K562 (cell line): ENCODE results near the gene HOXD9. TPM values are rescaled to one million over a fixed set of nuclear protein-coding genes. Genes with fewer than 3 reads are reported as not detected.
A peak's percentile ranks its signal among the peaks of the same experiment; 100 is the strongest.

Experiments used
- ATAC-seq: fragments of 200-7000 bp; cut with Tn5 transposase; 3 replicates; pipeline ENCODE4 v1.9.1; 2020; ENCODE audit warnings: moderate library complexity
- BruUV-seq: library from RNA; stranded (reverse); fragments of 400-500 nt; replicated peaks from 2 replicates; lab custom pipeline; 2021; lab: Mats Ljungman, UMichigan
- CTCF ChIA-PET: fragments of 300-600 bp; formaldehyde crosslinking; extraction: SDS; loops from one replicate; lab custom pipeline; 2021; ENCODE audit warnings: low intra/inter-chr PET ratio; lab: Yijun Ruan, JAX
- POLR2A ChIA-PET: fragments of 300-600, 350-650 bp; sonication (Branson Sonifier 250); formaldehyde crosslinking; extraction: SDS; loops from one replicate; lab custom pipeline; 2021; ENCODE audit warnings: antibody characterized with exemption, inconsistent platforms; lab: Yijun Ruan, JAX
- DNase-seq, 4 experiments: peaks; one replicate each; pipeline versions ENCODE4 v3.0.0 to v3.0.0-alpha.2; 2011 to 2018; ENCODE audit warnings: low spot score in 3 of 4, mixed read lengths in 3 of 4; ENCODE audit errors: extremely low read depth in 1 of 4
- FAIRE-seq: peaks from 2 replicates; lab custom pipeline; 2011; peaks lifted over from hg19 to GRCh38; lab: Jason Lieb, UNC
- H2AFZ ChIP-seq: 2 replicates; pipeline ENCODE4 v1.6.0; 2011; ENCODE audit warnings: low read depth, low read length, control low read depth, inconsistent platforms
- H3K27ac ChIP-seq: fragments of 200-600 bp; 3 replicates; pipeline ENCODE4 v1.8.0; 2011; ENCODE audit warnings: low read depth, mild to moderate bottlenecking, control low read depth, inconsistent platforms, low read length, moderate library complexity, mixed read lengths; ENCODE audit errors: extremely low read depth
- H3K27me3 ChIP-seq, 2 experiments: fragments of 300-600 bp in 1 of 2; 2 replicates in 1 of 2; 3 replicates in 1 of 2; pipeline versions ENCODE4 v1.6.0 to v1.8.0; 2011; ENCODE audit warnings: inconsistent platforms in 2 of 2, low read length in 2 of 2, mild to moderate bottlenecking in 1 of 2, mixed read lengths in 1 of 2, moderate library complexity in 1 of 2; ENCODE audit not compliant: control insufficient read depth in 2 of 2, insufficient read depth in 2 of 2
- H3K36me3 ChIP-seq: fragments of 300-600 bp; 3 replicates; pipeline ENCODE4 v1.8.0; 2011; ENCODE audit warnings: mild to moderate bottlenecking, low read length, inconsistent platforms; ENCODE audit not compliant: control insufficient read depth, insufficient read depth
- H3K4me1 ChIP-seq, 2 experiments: fragments of 200-600 bp in 1 of 2; replicated peaks in 1 of 2; 2 replicates in 1 of 2; 3 replicates in 1 of 2; pipeline versions ENCODE4 v1.5.1 to v1.8.0; 2011; ENCODE audit warnings: inconsistent platforms in 2 of 2, low read length in 2 of 2, mild to moderate bottlenecking in 1 of 2, mixed read lengths in 1 of 2, moderate library complexity in 1 of 2; ENCODE audit not compliant: control insufficient read depth in 2 of 2, insufficient read depth in 2 of 2
- H3K4me2 ChIP-seq: 2 replicates; pipeline ENCODE4 v1.6.1; 2011; ENCODE audit warnings: low read length, control low read depth, inconsistent platforms, mixed read lengths; ENCODE audit not compliant: insufficient read depth
- H3K4me3 ChIP-seq: fragments of 200-600 bp; sonication (generic), shearing (Covaris generic); 2 replicates; pipeline ENCODE4 v1.5.1; 2016; ENCODE audit warnings: control low read depth, inconsistent platforms
- H3K79me2 ChIP-seq: fragments of 200-600 bp; 3 replicates; pipeline ENCODE4 v1.8.0; 2011; ENCODE audit warnings: low read length, inconsistent platforms; ENCODE audit not compliant: control insufficient read depth, insufficient read depth
- H3K9ac ChIP-seq, 2 experiments: 2 replicates each; pipeline versions ENCODE4 v1.6.0 to v1.6.1; 2011; ENCODE audit warnings: low read depth in 2 of 2, low read length in 2 of 2, control low read depth in 1 of 2, inconsistent platforms in 1 of 2, mild to moderate bottlenecking in 1 of 2, mixed read lengths in 1 of 2; ENCODE audit not compliant: insufficient read depth in 1 of 2
- H3K9me1 ChIP-seq: one replicate; pipeline ENCODE4 v1.6.0; 2011; ENCODE audit warnings: inconsistent platforms, mild to moderate bottlenecking, low read length, moderate library complexity; ENCODE audit not compliant: control insufficient read depth, insufficient read depth
- H3K9me3 ChIP-seq: replicated peaks from 2 replicates; pipeline ENCODE4 v1.5.1; 2011; ENCODE audit warnings: low read depth, low read length, inconsistent platforms; ENCODE audit not compliant: control insufficient read depth, insufficient read depth
- H4K20me1 ChIP-seq: replicated peaks from 2 replicates; pipeline ENCODE4 v1.6.1; 2011; ENCODE audit warnings: low read length, inconsistent platforms, mixed read lengths; ENCODE audit not compliant: control insufficient read depth, insufficient read depth
- DNMT1 ChIP-seq: fragments of 450-650 bp; IDR thresholded peaks from 2 replicates; pipeline ENCODE4 v1.6.1; 2016; ENCODE audit warnings: antibody characterized with exemption, mild to moderate bottlenecking
- PHTF2 ChIP-seq: fragments of 250-450 bp; sonication (Bioruptor Pico); IDR thresholded peaks from 2 replicates; pipeline ENCODE4 v1.5.0; 2021; ENCODE audit warnings: mild to moderate bottlenecking
- ZBTB7A ChIP-seq: IDR thresholded peaks from 2 replicates; pipeline ENCODE4 v1.6.1; 2011; ENCODE audit warnings: low read depth, mild to moderate bottlenecking, low read length, moderate library complexity, borderline replicate concordance; ENCODE audit not compliant: control insufficient read depth
- ZNF12 ChIP-seq: sonication (generic); formaldehyde crosslinking; IDR thresholded peaks from 2 replicates; pipeline ENCODE4 v1.4.0; 2020; ENCODE audit warnings: mild to moderate bottlenecking, missing genetic modification reagents
- ZNF707 ChIP-seq: fragments of 250-450 bp; sonication (Bioruptor Pico); conservative IDR thresholded peaks from 2 replicates; pipeline ENCODE4 v1.8.0; 2022; ENCODE audit warnings: inconsistent platforms, mild to moderate bottlenecking, moderate library complexity
- ZNF76 ChIP-seq: fragments of 250-450 bp; sonication (Bioruptor Pico); IDR thresholded peaks from 2 replicates; pipeline ENCODE4 v1.4.0; 2020; ENCODE audit warnings: mild to moderate bottlenecking, moderate library complexity, borderline replicate concordance
- WGBS: fragments of 100-300 bp; shearing (Covaris generic); methylation state at CpG from one replicate; pipeline ENCODE4 v1.1.6; 2016; ENCODE audit warnings: low coverage, mixed read lengths; ENCODE audit not compliant: insufficient coverage; ENCODE audit errors: missing lambda C conversion rate; 5-methylcytosine and 5-hydroxymethylcytosine counted together
- in situ Hi-C: fragments of 300-500 bp; cut with MboI; formaldehyde crosslinking; loops from 4 replicates; pipeline ENCODE4 v1.15.0; 2018; ENCODE audit warnings: inconsistent platforms, mixed read lengths
- intact Hi-C: fragments of 100-400 bp; cut with micrococcal nuclease; formaldehyde crosslinking; loops from 2 replicates; pipeline ENCODE4 v1.14.2; 2022
- polyA plus RNA-seq, 8 experiments: library from polyadenylated mRNA; depleted of rRNA in 4 of 8; stranded (reverse) in 5 of 8; unstranded in 3 of 8; fragments of >200 nt; fragmentation: Nextera tagmentation in 2 of 8; fragmentation: Illumina TruSeq in 1 of 8; extraction: Ambion mirVana in 2 of 8; extraction: Trizol in 1 of 8; gene quantifications; 2 replicates each; pipeline versions ENCODE4 v1.2.1 to v1.2.3, GENCODE V29; 2011 to 2014; ENCODE audit warnings: inconsistent platforms in 1 of 8, missing spikeins in 1 of 8
- total RNA-seq, 7 experiments: library from RNA; depleted of rRNA in 6 of 7; stranded (reverse); fragments of >200 nt in 6 of 7; fragmentation: Illumina TruSeq in 2 of 7; extraction: Trizol in 2 of 7; gene quantifications; 2 replicates each; pipeline versions ENCODE4 v1.2.1 to v1.2.3, GENCODE V29; 2011 to 2021; ENCODE audit warnings: low replicate concordance in 1 of 7
- TF ChIP-seq, protein P1 (sequence below): fragments of 450-650 bp; IDR thresholded peaks from 2 replicates; pipeline ENCODE4 v1.6.1; 2016; ENCODE audit warnings: borderline replicate concordance
- TF ChIP-seq, protein P2 (sequence below), 3 experiments: IDR thresholded peaks in 2 of 3; conservative IDR thresholded peaks in 1 of 3; 2 replicates each; pipeline ENCODE4 v1.5.1; 2011 to 2012; ENCODE audit warnings: low read length in 3 of 3, mild to moderate bottlenecking in 3 of 3, control low read depth in 2 of 3, improper control_type of control experiment in 1 of 3, inconsistent platforms in 1 of 3, low read depth in 1 of 3, mixed read lengths in 1 of 3, moderate library complexity in 1 of 3; ENCODE audit not compliant: insufficient read depth in 2 of 3
- TF ChIP-seq, protein P3 (sequence below): fragments of 250-450 bp; sonication (Bioruptor Pico); IDR thresholded peaks from 2 replicates; pipeline ENCODE4 v1.5.0; 2022; ENCODE audit warnings: mild to moderate bottlenecking
- TF ChIP-seq, protein P4 (sequence below): sonication (generic); formaldehyde crosslinking; IDR thresholded peaks from 2 replicates; pipeline ENCODE4 v1.8.1; 2023; ENCODE audit warnings: mild to moderate bottlenecking, missing genetic modification reagents

HOXD9 gene
- total and polyA plus RNA-seq, 9 of the 15 experiments (the other 6 are each of a cell fraction or from before 2014, with no cell fraction given): not detected

DNA sequence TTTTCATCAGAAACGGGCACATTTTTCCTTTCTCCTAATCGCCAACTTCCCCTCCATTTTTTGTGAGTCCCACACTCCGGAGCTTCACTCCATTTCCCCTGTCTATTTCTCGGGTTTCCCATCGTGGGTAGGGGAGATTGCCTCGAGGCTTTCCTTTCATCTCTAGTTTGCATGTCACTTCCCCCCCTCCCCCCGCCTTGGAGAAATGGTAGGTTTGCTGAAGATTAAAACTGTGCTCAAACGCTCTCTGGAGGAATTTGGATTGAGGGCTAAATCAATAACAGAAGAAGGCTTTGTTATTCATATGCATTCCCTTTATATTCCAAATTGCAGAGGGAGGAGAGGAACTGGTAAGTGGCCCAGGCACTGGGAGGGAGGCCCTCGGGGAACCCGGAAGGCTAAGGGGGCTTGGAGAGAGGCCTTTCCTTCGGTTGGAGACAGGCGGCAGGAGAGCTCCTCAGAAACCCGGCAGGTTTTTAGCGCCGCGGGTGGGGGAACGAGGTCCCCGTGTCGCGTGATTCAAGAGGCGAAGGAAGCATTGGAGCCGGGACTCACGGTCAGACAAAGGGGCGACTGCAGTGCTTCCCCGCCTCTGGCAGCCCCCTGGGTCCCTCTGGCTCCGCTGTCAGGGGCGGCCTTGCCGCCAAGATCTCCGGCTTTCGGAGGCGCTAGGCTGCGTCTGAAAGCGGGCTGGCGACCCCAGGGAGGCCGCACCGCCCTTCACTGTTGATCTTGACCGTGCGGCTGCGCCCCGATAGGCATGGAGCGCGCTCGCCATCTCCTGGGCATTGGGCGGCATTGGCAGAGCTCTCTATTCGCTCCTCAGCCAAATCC is 25.3 kb upstream of the HOXD9 start (continued):
- TF ChIP-seq ZBTB7A (peak; percentile 49; the same call in 1 of the 2 replicates), ZNF707 (CRISPR knock-in tag) (no peak), PHTF2 (CRISPR knock-in tag) (no peak)

DNA sequence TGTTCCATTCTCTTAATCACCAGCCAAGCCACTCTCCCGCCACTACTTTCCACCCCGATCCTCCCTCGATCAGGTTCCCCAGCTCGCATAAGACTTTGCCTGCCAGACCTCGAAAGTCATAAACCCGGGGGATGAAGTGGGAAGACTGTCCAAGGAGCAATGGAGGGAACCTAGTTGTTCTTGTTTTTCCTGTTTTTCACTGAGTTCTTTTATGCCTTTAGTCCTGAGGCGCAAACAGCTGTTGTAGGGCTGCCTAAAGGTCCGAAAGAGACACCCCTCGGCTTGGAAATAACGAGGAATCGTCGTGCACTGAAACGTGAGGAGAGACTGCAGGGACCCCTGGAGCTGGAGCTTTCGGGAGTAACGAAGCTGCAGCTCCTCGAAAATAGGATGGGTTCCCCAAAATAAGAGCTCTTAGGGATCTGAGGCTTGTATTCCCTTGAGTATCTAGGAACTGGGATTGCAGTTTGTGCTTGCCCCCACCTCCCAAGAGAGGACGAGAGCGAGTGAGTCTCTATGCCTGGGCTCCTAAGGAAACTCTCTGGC is 24.6 kb upstream of the HOXD9 start:
- BruUV-seq: no TSS peak
- H3K4me3 ChIP-seq: no peak overlapping the region
- H3K9ac ChIP-seq: peak overlapping the region in 1 of 2 experiments; percentile 92; a peak in 2 of 4 replicates
- peak overlapping the region; percentile 79; the same call in 1 of the 2 replicates for H2AFZ ChIP-seq
- FAIRE-seq (no peak), ATAC-seq (no peak; the same call in 2 of the 3 replicates), DNase-seq (no peak)
- ChIA-PET CTCF (interaction anchor here (0.6 to 2.7 kb wide), 5 partner anchors 10 to 1067 kb away, joined by 3 to 13 read pairs (median 4); no protein-coding TSS in a partner anchor), POLR2A (interaction anchor here (0.6 to 0.7 kb wide), 2 partner anchors 696 to 926 kb away, joined by 3 read pairs; no protein-coding TSS in a partner anchor)
- no peak overlapping the region for H3K27ac ChIP-seq
- under 1% methylated on average over 18 of the region's 18 CpGs for WGBS
- intact Hi-C loops (loop anchor here (1.0 to 5.0 kb wide), 6 partner anchors 221 to 1351 kb away; no protein-coding TSS in a partner anchor), in situ Hi-C loops (loop anchor here (5.0 to 25.0 kb wide), 2 partner anchors 736 to 1061 kb away; no protein-coding TSS in a partner anchor)
- H4K20me1 ChIP-seq: peaks cover 17% of the 10 kb centered on the region; the same call in 1 of the 2 replicates
- no peaks in the 10 kb centered on the region for H3K79me2 ChIP-seq
- H3K27me3 ChIP-seq: peaks cover 77 to 82% of the 10 kb centered on the region in 2 experiments
- no peaks in the 10 kb centered on the region for H3K36me3 ChIP-seq
- H3K4me2 ChIP-seq: peak overlapping the region; percentile 72
- peaks cover 8 to 29% of the 10 kb centered on the region in 2 experiments for H3K4me1 ChIP-seq
- no peaks in the 10 kb centered on the region for H3K9me1 ChIP-seq
- no peaks in the 10 kb centered on the region for H3K9me3 ChIP-seq
- TF ChIP-seq DNMT1 (no peak), ZNF76 (CRISPR knock-in tag) (no peak), ZNF12 (CRISPR knock-in tag) (no peak)
- TF ChIP-seq, protein P1, sequence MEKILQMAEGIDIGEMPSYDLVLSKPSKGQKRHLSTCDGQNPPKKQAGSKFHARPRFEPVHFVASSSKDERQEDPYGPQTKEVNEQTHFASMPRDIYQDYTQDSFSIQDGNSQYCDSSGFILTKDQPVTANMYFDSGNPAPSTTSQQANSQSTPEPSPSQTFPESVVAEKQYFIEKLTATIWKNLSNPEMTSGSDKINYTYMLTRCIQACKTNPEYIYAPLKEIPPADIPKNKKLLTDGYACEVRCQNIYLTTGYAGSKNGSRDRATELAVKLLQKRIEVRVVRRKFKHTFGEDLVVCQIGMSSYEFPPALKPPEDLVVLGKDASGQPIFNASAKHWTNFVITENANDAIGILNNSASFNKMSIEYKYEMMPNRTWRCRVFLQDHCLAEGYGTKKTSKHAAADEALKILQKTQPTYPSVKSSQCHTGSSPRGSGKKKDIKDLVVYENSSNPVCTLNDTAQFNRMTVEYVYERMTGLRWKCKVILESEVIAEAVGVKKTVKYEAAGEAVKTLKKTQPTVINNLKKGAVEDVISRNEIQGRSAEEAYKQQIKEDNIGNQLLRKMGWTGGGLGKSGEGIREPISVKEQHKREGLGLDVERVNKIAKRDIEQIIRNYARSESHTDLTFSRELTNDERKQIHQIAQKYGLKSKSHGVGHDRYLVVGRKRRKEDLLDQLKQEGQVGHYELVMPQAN: no peak
- TF ChIP-seq, protein P2, sequence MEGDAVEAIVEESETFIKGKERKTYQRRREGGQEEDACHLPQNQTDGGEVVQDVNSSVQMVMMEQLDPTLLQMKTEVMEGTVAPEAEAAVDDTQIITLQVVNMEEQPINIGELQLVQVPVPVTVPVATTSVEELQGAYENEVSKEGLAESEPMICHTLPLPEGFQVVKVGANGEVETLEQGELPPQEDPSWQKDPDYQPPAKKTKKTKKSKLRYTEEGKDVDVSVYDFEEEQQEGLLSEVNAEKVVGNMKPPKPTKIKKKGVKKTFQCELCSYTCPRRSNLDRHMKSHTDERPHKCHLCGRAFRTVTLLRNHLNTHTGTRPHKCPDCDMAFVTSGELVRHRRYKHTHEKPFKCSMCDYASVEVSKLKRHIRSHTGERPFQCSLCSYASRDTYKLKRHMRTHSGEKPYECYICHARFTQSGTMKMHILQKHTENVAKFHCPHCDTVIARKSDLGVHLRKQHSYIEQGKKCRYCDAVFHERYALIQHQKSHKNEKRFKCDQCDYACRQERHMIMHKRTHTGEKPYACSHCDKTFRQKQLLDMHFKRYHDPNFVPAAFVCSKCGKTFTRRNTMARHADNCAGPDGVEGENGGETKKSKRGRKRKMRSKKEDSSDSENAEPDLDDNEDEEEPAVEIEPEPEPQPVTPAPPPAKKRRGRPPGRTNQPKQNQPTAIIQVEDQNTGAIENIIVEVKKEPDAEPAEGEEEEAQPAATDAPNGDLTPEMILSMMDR (IDR thresholded peaks at IDR 0.05 in 2 of 3, conservative IDR thresholded peaks at IDR 0.05 in 1 of 3; ENCODE audit: insufficient read depth in 2 of 3, low read depth in 1 of 3, low read length in 3 of 3): 0 out of 6 replicates have a peak, but pooled peaks of 1 of the 3 experiments have one; percentile 7
- TF ChIP-seq, protein P3, sequence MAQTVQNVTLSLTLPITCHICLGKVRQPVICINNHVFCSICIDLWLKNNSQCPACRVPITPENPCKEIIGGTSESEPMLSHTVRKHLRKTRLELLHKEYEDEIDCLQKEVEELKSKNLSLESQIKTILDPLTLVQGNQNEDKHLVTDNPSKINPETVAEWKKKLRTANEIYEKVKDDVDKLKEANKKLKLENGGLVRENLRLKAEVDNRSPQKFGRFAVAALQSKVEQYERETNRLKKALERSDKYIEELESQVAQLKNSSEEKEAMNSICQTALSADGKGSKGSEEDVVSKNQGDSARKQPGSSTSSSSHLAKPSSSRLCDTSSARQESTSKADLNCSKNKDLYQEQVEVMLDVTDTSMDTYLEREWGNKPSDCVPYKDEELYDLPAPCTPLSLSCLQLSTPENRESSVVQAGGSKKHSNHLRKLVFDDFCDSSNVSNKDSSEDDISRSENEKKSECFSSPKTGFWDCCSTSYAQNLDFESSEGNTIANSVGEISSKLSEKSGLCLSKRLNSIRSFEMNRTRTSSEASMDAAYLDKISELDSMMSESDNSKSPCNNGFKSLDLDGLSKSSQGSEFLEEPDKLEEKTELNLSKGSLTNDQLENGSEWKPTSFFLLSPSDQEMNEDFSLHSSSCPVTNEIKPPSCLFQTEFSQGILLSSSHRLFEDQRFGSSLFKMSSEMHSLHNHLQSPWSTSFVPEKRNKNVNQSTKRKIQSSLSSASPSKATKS: no peak
- TF ChIP-seq, protein P4, sequence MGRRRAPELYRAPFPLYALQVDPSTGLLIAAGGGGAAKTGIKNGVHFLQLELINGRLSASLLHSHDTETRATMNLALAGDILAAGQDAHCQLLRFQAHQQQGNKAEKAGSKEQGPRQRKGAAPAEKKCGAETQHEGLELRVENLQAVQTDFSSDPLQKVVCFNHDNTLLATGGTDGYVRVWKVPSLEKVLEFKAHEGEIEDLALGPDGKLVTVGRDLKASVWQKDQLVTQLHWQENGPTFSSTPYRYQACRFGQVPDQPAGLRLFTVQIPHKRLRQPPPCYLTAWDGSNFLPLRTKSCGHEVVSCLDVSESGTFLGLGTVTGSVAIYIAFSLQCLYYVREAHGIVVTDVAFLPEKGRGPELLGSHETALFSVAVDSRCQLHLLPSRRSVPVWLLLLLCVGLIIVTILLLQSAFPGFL (CRISPR knock-in tag): 0 out of 2 replicates have a peak, but pooled peaks have one; percentile 35
